Measurements from ENCODE around the gene ATP9A. TPM values are rescaled to one million over a fixed set of nuclear protein-coding genes. Genes with fewer than 3 reads are reported as not detected.

Gene ATP9A
- total RNA-seq, 1 experiment from 2014 or later: 31.3 TPM

Other genes starting within 250 kb of the ATP9A start
- gene NFATC2, start 225.7 kb downstream of the ATP9A start, total RNA-seq (2014; rRNA removed): 12.4 and 12.9 TPM in 2 replicates
- 1.7 and 3.1 TPM in 2 replicates for gene SALL4, start 34.1 kb upstream of the ATP9A start, total RNA-seq (2014; rRNA removed)

Measured in PC-3 (cell line).